ENCODE measurements around the gene LILRA6.
A peak's percentile ranks its signal among the peaks of the same experiment; 100 is the strongest.
"Not testable (repeated sequence)": the region's sequence is repeated elsewhere in the genome, so short reads cannot be mapped to it uniquely, and the experiment has no call there.

Gene LILRA6

DNA sequence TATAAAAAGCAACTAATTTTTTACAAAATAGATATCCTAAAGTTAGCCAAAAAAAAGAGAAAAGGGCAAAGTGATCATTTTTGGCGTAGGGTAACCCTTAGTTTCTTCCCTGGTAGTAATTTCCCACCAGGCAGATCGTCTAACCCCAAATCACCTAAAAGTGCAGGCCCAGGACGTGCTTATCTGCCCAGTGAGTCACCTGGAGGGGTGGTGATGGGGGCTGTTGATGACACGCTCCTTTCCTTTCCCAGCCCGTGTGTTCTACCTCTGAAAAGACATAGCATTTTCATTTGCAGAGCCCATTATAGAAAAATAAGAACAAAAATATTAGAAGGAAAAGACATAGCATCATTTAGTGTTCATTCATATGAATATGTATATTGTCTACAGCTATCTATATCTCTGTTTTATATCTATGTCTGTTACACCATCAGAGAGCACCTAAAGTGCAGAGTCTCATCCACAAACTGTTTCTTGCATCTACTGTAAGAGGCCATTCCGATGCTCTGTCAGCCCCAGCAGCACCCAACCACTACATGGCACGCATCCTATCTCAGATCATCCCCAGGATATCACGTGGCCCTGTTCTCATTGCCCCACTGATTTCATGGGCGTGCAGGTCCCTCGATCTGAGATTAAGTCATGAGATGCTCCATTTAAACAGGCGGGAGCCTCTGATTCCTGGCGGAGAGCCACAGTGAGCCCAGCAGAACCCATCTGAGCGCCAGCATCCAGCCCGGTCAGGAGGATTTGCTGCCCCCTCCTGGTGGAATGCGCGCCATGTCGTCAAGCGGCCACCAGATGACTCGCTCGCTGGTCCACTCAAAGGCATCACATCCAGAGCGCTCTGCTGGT is 11.3 kb downstream of the LILRA6 start:
- DNase-seq (ENCODE audit: low spot score) = peak; percentile 94

DNA sequence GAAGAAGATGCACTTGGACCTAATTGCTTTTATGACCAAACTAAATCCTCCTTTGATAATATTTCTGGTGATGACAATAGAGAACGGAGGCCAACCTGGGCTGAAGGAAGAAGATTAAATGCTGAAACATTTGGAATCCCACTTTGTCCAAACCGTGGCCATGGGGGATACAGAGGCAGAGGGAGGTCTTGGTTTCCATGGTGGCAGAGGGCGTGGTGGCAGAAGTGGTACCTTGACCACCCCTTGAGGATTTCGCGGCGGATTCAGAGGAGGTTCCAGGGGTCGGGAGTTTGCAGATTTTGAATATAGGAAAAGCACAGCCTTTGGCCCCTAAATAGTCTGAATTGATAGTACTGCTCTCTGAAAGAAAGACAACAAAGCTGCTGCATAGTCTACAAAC is 12.6 kb downstream of the LILRA6 start:
- DNase-seq (ENCODE audit: low spot score) = no peak

DNA sequence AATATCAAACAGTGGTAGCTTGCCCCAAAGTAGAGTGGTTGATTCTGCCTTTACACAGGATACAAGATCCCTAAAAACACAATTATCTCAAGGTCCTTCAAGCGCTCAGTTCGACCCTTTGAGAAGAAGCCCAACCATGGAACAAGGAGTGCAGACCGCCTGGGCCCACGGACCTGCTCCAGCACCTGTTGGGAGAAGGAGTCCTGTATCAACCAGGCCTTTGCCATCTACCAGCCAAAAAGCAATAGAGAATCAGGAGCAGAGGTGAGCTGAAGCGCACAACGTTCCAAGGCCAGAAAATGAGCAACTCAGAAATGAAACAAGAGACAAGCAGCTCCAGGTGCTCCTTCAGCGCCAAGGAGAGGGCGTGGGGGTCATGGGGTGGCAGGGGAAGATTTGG is 13.4 kb downstream of the LILRA6 start:
- no peak for DNase-seq (ENCODE audit: low spot score)

DNA sequence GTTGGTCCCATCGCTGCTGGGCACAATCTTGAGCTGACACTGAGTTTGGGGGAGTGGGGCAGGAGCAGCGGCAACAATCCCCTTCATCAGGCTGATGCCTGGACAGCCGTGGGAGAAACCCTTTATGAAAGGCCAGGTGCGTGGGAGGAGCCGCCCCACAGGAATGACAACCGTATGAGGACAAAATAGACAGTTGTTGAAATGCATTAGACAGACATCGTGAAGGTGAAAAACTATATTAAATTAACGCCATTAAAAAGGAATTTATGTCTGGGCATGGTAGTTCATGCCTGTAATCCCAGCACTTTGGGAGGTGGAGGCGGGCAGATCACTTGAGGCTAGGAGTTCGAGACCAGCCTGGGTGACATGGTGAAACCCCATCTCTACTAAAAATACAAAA is 18.0 kb downstream of the LILRA6 start:
- not testable (repeated sequence) for DNase-seq (ENCODE audit: low spot score)

DNA sequence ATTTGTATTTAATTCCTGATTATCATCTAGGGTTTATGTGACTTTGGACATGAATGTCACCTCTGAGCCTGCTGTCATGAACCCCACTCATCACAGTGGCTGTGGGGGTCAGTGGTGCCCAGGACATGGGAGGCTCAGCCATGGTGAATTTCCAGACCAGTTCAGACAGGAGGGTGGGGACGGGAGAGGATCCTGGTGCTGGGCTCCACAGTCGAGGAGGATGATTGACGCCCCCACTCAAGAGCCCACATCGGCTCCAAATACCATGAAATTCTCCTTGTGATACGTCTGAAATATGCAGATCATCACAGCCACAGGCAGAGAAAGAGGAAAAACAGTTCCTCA is 18.7 kb downstream of the LILRA6 start:
- not testable (repeated sequence) for DNase-seq (ENCODE audit: low spot score)

DNA sequence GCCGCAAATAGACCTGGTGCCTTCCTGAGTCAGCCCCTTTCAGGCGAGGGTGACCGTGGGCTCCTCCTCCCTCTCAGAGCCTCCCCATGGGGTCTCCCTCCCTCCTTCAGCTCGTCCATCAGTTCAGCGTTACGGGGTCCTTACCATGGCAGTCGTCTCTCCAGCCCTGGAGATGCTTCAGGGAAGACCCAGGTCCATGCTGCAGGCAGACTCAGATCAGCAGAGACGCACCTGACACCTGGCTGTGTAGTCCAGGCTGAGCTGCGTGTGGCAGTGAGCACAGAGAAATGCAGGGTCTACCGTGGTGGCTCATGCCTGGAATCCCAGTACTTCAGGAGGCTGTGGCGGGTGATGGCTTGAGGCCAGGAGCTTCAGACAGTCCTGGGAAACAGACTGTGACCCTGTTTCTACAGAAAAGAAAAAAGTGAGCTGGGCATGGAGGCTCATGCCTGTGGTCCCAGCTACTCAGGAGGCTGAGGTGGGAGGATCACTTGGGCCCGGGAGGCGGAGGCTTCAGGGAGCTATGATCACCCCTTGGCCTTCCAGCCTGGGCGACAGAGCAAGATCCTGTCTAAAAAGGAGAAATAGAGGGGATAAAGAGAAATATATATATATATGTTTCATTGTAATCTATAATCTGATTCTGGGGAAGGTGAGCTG is 19.2 kb downstream of the LILRA6 start:
- not testable (repeated sequence) for DNase-seq (ENCODE audit: low spot score)

DNA sequence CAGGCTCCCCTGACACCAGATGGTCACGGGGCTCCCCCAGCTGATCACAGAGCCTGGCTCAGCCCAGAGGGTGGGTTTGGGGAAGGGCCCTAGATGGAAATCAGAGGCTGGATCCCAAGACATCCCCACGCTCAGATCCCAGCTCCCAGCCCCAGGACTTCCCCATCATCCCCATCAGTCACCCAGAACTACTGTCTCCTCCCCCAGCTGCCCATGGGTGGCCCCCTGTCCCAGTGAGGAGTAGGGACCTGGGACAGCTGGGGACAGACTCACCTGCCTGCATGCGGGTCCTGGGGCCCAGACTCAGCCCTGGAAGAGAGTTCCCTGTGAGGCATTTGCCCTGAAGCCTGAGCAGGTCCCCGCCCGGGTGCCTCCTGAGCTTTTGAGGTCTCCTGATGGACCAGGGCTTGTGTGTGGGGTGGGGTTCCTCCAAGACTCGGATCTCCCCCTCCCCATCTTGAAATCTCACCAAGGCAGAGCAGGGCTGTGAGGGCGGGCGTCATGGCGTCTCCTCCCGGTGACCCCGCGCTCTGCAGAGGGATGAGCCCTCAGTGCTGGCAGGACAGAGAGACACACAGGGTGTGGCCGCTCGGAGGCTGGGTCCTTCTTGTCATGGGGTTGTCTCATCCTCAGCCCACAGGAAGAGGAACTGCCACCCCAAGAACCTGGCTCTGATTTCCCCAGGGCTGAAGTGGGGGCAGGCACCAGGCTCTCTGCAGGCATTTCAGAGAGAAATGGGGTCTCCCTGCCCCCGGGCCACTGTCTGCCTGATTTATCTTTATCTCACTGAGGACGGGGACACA is 19.9 kb downstream of the LILRA6 start, which contains the start of gene LILRB3:
LILRB3 (minus strand) TSS at position 534 of the 803 bp plus-strand sequence; CDS start at position 503, 31 bp downstream.
- DNase-seq (ENCODE audit: low spot score) = not testable (repeated sequence)

DNA sequence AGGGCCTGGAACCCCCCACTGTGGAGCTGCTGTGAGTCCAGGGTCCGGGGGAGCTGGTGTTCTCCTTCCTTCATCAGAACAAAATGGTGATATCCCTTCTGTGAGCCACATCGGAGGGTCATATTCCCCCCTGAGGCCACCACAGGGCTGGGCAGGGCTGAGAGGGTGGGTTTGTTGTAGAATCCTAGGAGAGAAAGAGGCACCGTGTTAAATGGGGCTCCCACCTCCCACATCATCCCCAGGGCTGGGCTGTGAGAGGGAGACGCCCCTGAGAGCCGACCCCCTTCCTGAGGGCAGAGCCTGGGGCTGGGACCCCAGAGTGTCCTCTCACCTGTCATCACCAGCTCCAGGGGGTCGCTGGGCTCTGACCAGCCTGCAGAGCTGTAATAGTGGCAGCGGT is 20.6 kb downstream of the LILRA6 start:
- DNase-seq (ENCODE audit: low spot score) = not testable (repeated sequence)

DNA sequence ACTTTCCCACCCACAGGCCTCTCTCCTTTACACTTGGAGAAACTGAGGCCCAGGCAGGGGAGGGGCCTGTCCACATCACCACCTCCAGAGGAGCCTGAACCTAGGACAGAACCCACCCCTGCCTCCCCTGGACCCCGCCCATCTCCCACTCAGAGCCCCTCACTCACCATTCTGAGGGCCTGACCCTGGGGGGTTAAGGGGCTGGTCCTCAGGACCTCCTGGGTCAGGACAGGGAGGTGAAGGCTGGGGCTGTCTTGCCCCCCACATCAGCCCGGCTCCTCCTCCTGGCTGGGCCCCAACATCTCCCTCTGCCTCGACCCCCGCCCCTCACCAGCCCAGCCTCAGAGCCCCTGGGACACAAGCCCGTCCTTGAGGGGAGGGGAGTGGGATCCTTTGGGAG is 22.9 kb downstream of the LILRA6 start:
- DNase-seq (ENCODE audit: low spot score) = not testable (repeated sequence)

DNA sequence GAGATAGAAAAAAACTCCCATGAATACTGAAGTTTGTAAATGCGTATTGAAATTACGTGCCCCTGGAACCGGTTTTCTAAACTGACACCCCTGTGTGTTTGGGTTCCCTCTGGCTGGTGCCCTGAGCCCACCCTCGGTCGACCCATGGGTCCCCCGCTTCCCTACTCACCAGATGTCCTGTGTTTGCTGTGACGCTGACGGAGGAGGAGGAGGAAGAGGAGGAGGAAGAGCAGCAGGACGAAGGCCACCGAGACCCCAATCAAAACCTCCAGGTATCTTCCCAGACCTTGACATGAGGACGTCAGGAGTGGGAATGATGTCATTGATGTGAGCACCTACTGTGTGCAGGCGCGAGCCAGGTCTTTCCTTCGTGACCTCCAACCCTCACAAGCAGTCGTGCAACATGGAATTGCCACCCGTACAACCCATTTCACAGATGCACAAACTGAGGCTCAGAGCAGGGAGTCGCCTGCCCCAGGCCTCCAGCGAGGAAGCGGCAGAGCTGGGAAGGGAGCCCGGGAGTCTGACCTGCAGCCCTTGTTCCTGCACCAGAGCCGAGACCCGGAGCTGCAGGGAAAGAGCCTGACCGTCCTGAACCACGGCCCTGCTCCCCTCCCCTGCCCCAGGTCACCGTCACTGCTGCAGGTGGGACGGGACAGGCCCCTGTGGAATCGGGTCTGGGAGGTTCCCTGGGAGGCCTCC is 23.5 kb downstream of the LILRA6 start:
- DNase-seq (ENCODE audit: low spot score) = no peak

DNA sequence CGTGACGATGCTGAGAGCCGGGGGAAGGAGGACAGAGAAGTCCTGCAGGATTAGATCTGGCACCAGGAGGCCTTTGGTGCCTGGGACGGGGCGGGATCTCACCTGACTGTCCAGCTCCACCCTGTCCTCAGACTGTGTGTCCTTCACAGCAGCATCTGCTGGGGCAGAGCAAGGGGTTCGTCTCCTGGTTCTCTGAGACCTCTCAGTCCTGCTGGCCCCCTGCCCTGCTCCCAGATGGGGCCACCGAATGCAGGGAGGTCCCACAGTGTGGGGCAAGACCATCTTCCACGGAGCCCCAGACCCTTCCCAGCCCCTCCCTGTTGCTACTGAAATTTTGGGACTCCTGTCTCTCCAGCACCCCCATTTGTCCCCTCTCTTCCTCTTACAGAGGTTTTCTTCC is 24.3 kb downstream of the LILRA6 start:
- no peak for DNase-seq (ENCODE audit: low spot score)

DNA sequence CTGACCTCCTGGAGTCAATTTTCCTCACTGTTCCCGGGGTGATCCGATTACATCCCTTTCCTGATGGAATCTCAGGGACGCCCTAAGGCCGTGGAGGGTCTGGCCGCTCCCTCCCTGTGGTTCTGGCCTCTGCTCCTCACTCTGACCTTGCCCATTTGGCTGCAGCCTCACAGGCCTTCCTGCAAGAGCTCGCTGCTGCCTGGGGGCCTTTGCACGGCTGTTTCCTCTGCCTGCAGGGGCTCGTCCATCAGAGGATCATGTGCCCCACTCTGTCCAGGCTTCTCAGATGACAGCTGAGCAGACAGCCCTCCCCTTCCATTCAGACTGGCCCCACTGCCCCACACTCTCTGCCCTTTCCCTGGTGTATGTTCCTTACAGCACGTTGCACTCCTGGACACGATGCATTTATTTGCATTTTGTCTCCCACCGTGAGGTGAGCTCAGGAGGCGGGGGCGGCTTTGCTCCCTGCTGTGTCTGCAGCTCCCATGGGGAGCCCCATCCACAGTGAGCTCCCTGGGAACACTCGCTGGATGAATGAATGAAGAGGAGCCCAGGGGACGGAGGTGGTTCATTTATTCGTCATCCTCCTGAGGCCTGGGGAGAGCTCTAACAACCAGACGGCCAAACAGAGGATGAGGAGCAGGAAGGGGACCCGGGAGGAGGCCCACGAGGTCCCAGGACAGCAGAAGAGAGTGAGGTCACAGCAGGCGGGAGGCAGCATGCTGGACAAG is 24.9 kb downstream of the LILRA6 start:
- DNase-seq (ENCODE audit: low spot score) = not testable (repeated sequence)

DNA sequence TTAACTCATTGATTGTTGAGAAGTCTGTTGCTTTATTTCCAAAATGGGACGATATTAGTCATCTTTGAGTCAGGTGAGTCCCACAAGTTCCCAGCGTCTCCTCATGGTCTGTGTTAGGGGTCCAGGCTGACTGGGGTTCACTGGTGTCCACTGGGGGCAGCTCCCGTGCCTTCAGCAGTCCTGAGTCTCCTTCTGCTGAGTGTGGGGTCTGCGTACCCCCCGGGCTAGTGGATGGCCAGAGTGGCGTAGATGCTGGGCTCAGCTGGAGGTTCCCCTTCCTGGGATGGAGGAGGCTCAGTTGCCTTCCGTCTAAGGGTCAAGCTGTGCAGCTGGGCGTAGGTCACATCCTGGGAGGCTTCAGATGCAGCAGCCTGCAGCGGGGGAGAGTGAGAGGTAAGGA is 25.7 kb downstream of the LILRA6 start:
- DNase-seq (ENCODE audit: low spot score) = no peak

DNA sequence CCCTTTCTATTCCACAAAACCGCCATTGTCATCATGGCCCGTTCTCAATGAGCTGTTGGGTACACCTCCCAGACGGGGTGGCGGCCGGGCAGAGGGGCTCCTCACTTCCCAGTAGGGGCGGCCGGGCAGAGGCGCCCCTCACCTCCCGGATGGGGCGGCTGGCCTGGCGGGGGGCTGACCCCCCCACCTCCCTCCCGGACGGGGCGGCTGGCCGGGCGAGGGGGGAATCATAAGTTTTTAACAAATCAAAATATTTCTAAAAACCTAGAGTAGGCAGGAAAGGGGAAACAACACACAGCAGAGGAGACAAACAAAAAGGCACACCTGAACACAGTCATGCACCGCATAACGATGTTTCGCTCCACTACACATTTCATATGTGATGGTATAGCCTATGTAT is 27.9 kb downstream of the LILRA6 start:
- DNase-seq (ENCODE audit: low spot score) = not testable (repeated sequence)

DNA sequence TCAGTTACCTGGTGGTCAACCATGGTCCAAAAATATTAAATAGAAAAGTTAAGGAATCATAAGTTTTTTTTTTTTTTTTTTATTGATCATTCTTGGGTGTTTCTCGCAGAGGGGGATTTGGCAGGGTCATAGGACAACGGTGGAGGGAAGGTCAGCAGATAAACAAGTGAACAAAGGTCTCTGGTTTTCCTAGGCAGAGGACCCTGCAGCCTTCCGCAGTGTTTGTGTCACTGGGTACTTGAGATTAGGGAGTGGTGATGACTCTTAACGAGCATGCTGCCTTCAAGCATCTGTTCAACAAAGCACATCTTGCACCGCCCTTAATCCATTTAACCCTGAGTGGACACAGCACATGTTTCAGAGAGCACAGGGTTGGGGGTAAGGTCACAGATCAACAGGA is 28.4 kb downstream of the LILRA6 start:
- DNase-seq (ENCODE audit: low spot score) = not testable (repeated sequence)

DNA sequence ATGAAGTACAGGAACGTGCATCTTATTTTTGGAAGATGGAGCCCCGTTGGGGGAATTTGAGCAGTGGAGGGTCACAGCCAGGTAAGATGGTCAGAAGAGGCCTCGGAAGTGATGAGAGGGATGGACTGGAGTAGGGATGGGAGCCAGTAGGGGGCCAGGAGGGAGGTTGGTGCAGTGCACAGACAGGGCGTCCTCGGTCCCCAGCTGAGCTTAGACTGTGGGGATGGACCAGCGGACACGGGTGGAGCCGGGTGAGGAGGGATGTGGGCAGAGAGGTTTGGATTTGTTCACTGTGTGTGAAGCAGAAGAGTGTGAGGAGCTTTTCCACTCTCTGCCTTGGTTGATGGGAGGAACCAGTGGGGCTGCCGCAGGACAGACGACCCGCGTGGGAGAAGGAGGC is 31.4 kb downstream of the LILRA6 start:
- DNase-seq (ENCODE audit: low spot score) = no peak

DNA sequence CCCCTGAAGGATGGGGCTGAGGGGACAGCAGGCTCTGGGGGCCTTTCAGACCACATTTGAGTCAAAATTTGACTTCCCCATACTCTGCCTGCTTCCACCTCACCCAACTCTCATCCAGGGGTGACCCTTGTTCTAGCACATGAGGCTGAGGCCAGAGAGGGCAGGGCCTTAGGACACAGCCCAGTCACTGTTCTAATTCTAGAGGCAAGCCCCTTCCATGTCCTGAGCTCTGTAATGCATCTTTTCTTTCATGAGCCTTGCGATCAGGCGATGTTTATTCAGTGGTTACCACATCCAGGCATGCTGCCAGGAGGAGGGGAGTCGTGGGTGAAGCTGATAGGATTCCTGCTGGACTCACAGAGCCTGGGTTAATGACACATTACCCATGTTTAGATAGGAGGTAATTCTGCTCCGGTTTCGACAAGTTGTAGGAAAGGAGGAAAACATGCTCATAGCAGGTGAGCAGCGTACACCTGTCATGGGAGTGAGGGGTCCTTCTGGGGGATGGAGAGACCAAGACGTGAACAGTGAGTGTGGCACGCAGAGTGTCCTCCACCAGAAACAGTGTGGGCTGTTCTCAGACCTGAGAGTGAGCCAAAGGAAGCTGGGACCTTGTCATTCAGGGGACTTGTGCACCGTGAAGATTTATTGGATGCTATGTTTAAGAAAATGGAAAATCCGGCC is 32.6 kb downstream of the LILRA6 start:
- DNase-seq (ENCODE audit: low spot score) = no peak

DNA sequence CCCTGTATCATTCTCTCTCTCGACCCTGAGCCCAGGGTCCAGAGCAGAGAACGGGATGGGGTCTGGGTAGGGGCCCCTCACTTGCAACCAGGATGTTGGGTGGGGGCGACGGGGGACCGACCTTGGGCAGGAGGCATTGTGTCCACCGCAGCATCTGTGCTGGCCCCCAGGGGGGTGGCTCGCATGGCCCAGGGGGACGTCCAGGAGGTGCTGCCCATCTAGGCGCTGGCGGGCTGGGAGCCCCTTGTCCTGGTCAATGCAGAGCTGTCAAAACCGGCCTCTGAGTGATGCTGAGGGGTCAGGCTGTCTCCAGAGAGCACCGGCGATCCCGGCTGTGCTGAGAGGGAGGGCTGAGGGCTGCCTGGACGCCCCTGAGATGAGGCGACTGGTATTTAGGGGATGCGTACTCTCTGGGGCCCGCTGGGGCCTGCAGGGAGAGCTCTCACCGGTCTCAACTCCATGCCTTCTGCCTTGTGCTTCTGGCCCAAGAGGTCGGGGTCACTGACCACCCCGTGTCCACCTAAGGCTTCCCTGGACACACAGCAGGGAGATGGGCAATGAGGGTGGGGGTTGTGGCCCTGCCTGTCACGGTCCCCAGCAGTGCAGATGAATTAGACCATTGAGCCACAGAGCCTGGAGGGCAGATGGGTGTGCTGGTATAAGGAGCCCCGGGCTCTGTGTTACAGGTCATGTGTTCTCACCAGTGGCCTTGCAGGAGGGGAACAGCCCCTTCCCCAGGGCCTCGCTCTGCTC is 33.4 kb downstream of the LILRA6 start:
- no peak for DNase-seq (ENCODE audit: low spot score)

DNA sequence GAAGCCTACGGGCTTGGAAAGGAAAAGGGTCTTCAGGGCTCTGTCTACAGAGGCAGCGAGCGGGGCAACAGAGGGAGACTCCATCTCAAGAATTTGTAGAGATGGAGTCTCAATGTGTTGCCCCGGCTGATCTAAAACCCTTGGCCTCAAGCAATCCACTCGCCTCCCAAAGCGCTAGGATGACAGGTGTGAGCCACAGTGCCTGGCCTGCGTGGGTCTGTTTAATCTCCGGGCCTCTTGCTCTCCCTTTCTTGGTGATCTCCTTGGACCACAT is 33.9 kb downstream of the LILRA6 start:
- no peak for DNase-seq (ENCODE audit: low spot score)
